Neural progenitor cell (in vitro differentiated cells): Measurements from ENCODE around the gene LRRC7.

Source experiments
- CTCF ChIP-seq: fragments of 200-600 bp; sonication (generic); IDR thresholded peaks from 2 replicates; pipeline ENCODE4 v1.5.1; 2017; ENCODE audit warnings: antibody characterized with exemption, mild to moderate bottlenecking
- EZH2 ChIP-seq: fragments of 200-600 bp; sonication (generic); IDR thresholded peaks from 2 replicates; pipeline ENCODE4 v1.6.1; 2017; ENCODE audit warnings: antibody characterized with exemption, mild to moderate bottlenecking, moderate library complexity
- EZH2phosphoT487 ChIP-seq: fragments of 200-600 bp; sonication (generic); IDR thresholded peaks from 2 replicates; pipeline ENCODE4 v1.6.1; 2017; ENCODE audit warnings: antibody characterized with exemption

DNA sequence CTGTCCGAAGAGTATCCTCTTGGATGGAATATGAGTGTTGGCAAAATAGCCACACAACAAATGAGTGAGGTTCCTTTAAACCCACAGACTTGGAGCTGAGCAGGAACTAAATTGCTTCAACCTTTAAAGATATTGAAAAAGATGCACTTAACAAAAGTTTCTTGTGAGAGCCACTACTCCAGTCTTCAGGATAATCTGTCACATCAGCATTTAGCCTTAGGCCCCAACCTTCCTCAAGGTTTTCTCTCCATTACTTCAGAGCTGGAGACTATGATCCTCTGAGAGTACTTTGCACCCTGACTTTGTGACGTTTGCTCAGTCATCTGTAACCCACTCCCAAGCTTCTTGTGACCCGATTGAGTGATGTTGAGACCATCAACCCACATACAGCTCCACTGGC is 424.9 kb downstream of the LRRC7 start:
- TF ChIP-seq CTCF = no peak
- TF ChIP-seq EZH2 = no peak
- TF ChIP-seq EZH2phosphoT487 = no peak
